ENCODE results near the gene ZFAND3. TPM values are rescaled to one million over a fixed set of nuclear protein-coding genes. Genes with fewer than 3 reads are reported as not detected.

Gene ZFAND3
- total RNA-seq, 1 donor from 2014 or later, result 81.8 TPM

- intact Hi-C loops (cut with micrococcal nuclease), result no loop called here
- no peaks in the 10 kb centered on the region for H3K27me3 ChIP-seq (ENCODE audit: low read depth)
- H3K27ac ChIP-seq (replicated peaks), result no peak overlapping the region
- TF ChIP-seq, protein P1, sequence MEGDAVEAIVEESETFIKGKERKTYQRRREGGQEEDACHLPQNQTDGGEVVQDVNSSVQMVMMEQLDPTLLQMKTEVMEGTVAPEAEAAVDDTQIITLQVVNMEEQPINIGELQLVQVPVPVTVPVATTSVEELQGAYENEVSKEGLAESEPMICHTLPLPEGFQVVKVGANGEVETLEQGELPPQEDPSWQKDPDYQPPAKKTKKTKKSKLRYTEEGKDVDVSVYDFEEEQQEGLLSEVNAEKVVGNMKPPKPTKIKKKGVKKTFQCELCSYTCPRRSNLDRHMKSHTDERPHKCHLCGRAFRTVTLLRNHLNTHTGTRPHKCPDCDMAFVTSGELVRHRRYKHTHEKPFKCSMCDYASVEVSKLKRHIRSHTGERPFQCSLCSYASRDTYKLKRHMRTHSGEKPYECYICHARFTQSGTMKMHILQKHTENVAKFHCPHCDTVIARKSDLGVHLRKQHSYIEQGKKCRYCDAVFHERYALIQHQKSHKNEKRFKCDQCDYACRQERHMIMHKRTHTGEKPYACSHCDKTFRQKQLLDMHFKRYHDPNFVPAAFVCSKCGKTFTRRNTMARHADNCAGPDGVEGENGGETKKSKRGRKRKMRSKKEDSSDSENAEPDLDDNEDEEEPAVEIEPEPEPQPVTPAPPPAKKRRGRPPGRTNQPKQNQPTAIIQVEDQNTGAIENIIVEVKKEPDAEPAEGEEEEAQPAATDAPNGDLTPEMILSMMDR (IDR thresholded peaks at IDR 0.05; ENCODE audit: borderline replicate concordance), result no peak
- H3K9me3 ChIP-seq (replicated peaks), result no peaks in the 10 kb centered on the region
- H3K36me3 ChIP-seq, result no peaks in the 10 kb centered on the region
- H3K4me3 ChIP-seq, result no peak overlapping the region
- H3K4me1 ChIP-seq, result peaks cover 64% of the 10 kb centered on the region
- no peak for DNase-seq
Observed at GRCh38 chr6:37861452-37861851, 41.9 kb downstream of the ZFAND3 start.

DNA sequence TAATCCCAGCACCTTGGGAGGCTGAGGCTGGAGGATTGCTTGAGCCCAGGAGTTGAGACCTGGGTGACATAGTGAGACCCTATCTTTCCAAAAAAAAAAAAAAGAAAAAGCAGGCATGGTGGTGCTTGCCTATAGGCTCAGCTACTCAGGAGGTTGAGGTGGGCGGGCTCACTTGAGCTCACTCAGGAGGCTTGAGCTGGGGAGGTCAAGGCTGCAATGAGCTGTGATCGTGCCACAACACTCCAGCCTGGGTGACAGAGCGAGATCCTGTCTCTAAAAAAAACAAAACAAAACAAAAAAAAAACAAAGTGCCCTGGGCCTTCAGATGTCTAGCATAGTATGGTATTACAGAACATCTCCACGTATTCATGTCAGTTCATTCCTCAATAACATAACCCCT lies 42.9 kb downstream of the ZFAND3 start:
- H3K27me3 ChIP-seq (ENCODE audit: low read depth), result no peaks in the 10 kb centered on the region

GRCh38 chr6:37862992-37863391 lies 43.5 kb downstream of the ZFAND3 start:
- H3K36me3 ChIP-seq, result no peaks in the 10 kb centered on the region
- no peak overlapping the region for H3K4me3 ChIP-seq
- no peaks in the 10 kb centered on the region for H3K9me3 ChIP-seq (replicated peaks)
- H3K4me1 ChIP-seq, result peaks cover 78% of the 10 kb centered on the region
- intact Hi-C loops (cut with micrococcal nuclease), result no loop called here
- TF ChIP-seq, protein P1 (IDR thresholded peaks at IDR 0.05; ENCODE audit: borderline replicate concordance), result no peak
- no peaks in the 10 kb centered on the region for H3K27me3 ChIP-seq (ENCODE audit: low read depth)
- no peak overlapping the region for H3K27ac ChIP-seq (replicated peaks)
- DNase-seq, result no peak

More for the DNA sequence above, 42.9 kb downstream of the ZFAND3 start:
- H3K4me3 ChIP-seq, result no peak overlapping the region
- H3K9me3 ChIP-seq (replicated peaks), result no peaks in the 10 kb centered on the region
- peaks cover 74% of the 10 kb centered on the region for H3K4me1 ChIP-seq
- TF ChIP-seq, protein P1 (IDR thresholded peaks at IDR 0.05; ENCODE audit: borderline replicate concordance), result no peak
- H3K36me3 ChIP-seq, result no peaks in the 10 kb centered on the region
- DNase-seq, result no peak
- intact Hi-C loops (cut with micrococcal nuclease), result no loop called here
- no peak overlapping the region for H3K27ac ChIP-seq (replicated peaks)

DNA sequence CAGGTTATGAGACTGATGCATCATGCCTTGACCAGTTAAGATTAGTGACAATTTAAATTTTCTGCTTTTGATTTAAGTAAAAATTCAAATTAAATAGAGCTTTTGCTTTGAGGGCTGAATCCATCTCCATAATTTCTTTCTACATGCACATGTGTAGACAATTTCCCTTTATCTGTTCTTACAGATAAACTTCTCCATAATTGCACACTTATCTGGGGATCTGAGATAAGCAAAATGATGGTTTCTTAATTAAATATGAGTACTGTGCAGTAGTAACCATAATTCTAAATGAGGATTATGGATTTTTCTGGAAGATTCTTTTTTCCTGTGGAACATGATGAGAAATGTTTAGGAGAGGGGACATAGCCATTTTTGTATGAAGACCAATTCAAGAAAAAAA lies 44.7 kb downstream of the ZFAND3 start:
- TF ChIP-seq, protein P1 (IDR thresholded peaks at IDR 0.05; ENCODE audit: borderline replicate concordance), result no peak
- H3K27ac ChIP-seq (replicated peaks), result no peak overlapping the region
- H3K36me3 ChIP-seq, result no peaks in the 10 kb centered on the region
- no peak for DNase-seq
- no peaks in the 10 kb centered on the region for H3K27me3 ChIP-seq (ENCODE audit: low read depth)
- no peaks in the 10 kb centered on the region for H3K9me3 ChIP-seq (replicated peaks)
- H3K4me3 ChIP-seq, result no peak overlapping the region
- intact Hi-C loops (cut with micrococcal nuclease), result no loop called here
- H3K4me1 ChIP-seq, result peaks cover 77% of the 10 kb centered on the region

DNA sequence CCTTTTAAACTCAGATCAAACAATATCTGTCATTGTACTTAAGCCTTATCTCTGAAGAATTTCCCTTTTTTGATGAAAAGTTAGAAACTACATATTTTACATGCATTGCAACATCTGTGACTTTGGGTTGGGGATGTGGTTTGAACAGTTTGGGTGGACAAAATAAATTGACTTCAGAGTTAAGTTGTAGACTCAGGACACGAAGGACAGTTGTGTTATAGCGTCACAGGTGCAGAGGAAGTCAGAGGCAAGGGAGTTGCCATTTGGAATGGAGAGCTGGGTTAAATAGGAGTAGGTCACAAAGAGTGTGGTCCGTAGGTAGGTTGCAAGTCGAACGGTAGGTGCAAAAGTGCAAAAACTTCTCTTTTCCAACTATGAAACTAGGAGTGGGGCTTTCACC lies 46.0 kb downstream of the ZFAND3 start:
- no peak overlapping the region for H3K27ac ChIP-seq (replicated peaks)
- DNase-seq, result no peak
- TF ChIP-seq, protein P1 (IDR thresholded peaks at IDR 0.05; ENCODE audit: borderline replicate concordance), result no peak
- peaks cover 75% of the 10 kb centered on the region for H3K4me1 ChIP-seq
- intact Hi-C loops (cut with micrococcal nuclease), result no loop called here
- H3K4me3 ChIP-seq, result no peak overlapping the region
- no peaks in the 10 kb centered on the region for H3K9me3 ChIP-seq (replicated peaks)
- no peaks in the 10 kb centered on the region for H3K36me3 ChIP-seq
- no peaks in the 10 kb centered on the region for H3K27me3 ChIP-seq (ENCODE audit: low read depth)
